Measurements from ENCODE around the gene PIGC. TPM values are rescaled to one million over a fixed set of nuclear protein-coding genes. Genes with fewer than 3 reads are reported as not detected.

PIGC gene
- total RNA-seq, 1 donor from 2014 or later, result 28.0 TPM

DNA sequence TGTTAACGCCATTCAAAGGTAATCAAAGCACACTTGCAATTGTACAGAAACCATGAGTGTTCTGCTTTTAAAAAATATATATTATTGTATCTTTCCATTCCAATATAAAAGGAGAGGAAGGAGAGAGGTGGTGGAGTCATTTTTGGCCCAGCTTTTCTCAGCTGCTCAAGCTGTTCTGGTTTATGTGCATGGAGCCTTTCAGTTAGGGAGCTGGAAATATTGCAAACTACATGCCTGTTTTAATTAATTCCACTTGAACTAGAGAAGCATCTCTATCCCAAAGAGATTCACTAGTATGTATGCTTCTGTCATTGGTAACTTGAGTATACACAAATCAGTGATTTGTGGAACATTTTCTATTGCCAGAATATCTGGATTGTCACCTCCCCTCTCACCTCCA is 51.9 kb downstream of the PIGC start:
- no peak overlapping the region for H3K4me3 ChIP-seq (ENCODE audit: low read depth, low read length)
- no peaks in the 10 kb centered on the region for H3K36me3 ChIP-seq (ENCODE audit: control insufficient read depth, insufficient read depth, low read length)
- TF ChIP-seq, protein P1, sequence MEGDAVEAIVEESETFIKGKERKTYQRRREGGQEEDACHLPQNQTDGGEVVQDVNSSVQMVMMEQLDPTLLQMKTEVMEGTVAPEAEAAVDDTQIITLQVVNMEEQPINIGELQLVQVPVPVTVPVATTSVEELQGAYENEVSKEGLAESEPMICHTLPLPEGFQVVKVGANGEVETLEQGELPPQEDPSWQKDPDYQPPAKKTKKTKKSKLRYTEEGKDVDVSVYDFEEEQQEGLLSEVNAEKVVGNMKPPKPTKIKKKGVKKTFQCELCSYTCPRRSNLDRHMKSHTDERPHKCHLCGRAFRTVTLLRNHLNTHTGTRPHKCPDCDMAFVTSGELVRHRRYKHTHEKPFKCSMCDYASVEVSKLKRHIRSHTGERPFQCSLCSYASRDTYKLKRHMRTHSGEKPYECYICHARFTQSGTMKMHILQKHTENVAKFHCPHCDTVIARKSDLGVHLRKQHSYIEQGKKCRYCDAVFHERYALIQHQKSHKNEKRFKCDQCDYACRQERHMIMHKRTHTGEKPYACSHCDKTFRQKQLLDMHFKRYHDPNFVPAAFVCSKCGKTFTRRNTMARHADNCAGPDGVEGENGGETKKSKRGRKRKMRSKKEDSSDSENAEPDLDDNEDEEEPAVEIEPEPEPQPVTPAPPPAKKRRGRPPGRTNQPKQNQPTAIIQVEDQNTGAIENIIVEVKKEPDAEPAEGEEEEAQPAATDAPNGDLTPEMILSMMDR (IDR thresholded peaks at IDR 0.05; ENCODE audit: insufficient read depth, low read length, poor library complexity, severe bottlenecking), result no peak
- no peaks in the 10 kb centered on the region for H3K27me3 ChIP-seq (ENCODE audit: control insufficient read depth, insufficient read depth, low read length)
- no peak for DNase-seq (ENCODE audit: low read depth)

Other genes with a start within 250 kb of the PIGC start
- gene C1orf105, start 23.4 kb downstream of the PIGC start, total RNA-seq, result not detected in 2 replicates
- 37.4 and 42.9 TPM in 2 replicates for gene SUCO, start 89.1 kb upstream of the PIGC start, total RNA-seq
- not detected in 2 replicates for gene FASLG, start 215.0 kb upstream of the PIGC start, total RNA-seq